Measurements from ENCODE around the gene HSP90AB1.

- no peak for TF ChIP-seq CTCF (conservative IDR thresholded peaks at IDR 0.05 in 1 of 2, IDR thresholded peaks at IDR 0.05 in 1 of 2; ENCODE audit: extremely low read depth in 1 of 2, insufficient read depth in 1 of 2, low read depth in 1 of 2, low read length in 2 of 2)
- no peak for TF ChIP-seq EZH2 (IDR thresholded peaks at IDR 0.05; ENCODE audit: borderline replicate concordance, low read length)
Observed at GRCh38 chr6:44267252-44267651, 20.4 kb downstream of the HSP90AB1 start.

Measured in mammary epithelial cell (primary cell).